ENCODE measurements around the gene RAB7B. TPM values are rescaled to one million over a fixed set of nuclear protein-coding genes. Genes with fewer than 3 reads are reported as not detected.

RAB7B gene
- total and polyA plus RNA-seq, 2 of the 13 experiments (the other 11 are each of a cell fraction or from before 2014, with no cell fraction given) = 0.05 to 0.46 TPM

DNA sequence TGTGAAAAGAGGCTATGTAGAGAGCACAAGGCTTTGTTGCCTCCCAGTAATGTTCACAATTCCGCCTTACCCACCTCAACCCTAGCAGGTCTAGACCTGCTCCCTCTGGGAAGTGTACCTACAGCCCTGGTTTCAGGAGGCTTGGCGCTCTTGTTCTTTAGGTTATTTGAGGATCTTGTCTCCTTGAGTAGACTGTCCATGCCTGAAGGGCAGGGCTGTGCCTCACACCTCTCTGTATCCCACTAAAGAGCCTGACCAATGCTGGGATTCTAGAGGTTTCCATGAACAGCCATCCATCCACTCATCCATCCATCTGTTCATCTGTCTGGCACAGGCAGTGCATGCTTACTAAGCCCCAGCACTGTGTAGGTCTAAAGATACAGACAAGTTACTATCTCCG lies 1.0 kb downstream of the RAB7B start (continued):
- TF ChIP-seq NFIC (IDR thresholded peaks at IDR 0.05; ENCODE audit: low read length) = no peak

DNA sequence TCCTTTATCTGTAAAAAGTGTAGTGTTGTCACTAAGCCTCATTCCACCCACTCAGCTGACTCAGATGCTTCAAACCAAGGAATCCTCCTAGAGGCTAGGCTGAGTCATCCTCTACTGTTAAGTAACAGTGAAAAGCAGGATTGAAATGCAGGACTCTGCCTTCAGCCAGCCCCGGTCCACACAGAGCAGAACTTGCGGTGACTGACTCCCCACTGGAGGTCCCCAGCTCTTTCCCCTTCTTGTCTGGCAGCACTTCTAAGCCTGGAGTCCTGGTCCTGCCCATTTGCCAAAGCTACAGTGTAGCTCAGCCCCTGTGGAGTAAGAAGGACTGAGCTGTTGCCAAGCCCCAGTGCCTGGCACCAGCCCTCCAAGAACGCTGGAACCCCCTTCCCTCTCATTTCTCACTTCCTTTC lies 1.7 kb downstream of the RAB7B start:
- TF ChIP-seq SRSF1 (optimal IDR thresholded peaks at IDR 0.05; ENCODE audit: low read depth, low read length) = no peak
- no peak for TF ChIP-seq CBFB (CRISPR knock-in tag; IDR thresholded peaks at IDR 0.05)
- no peak for TF ChIP-seq IKZF4 (CRISPR knock-in tag; IDR thresholded peaks at IDR 0.05; ENCODE audit: borderline replicate concordance, low read depth, not compliant biosample characterization)
- TF ChIP-seq MAX (IDR thresholded peaks at IDR 0.05) = no peak
- no peak for TF ChIP-seq ELF4 (CRISPR knock-in tag; IDR thresholded peaks at IDR 0.05; ENCODE audit: borderline replicate concordance)
- TF ChIP-seq FOSL2 (CRISPR knock-in tag; IDR thresholded peaks at IDR 0.05) = peak; percentile 75
- no peak for TF ChIP-seq RBM22 (optimal IDR thresholded peaks at IDR 0.05; ENCODE audit: low read length)
- no TSS peak for BruUV-seq (replicated peaks)
- in situ Hi-C loops (cut with HindIII; ENCODE audit: extremely low pct_ligation_motif_present, low pct_unique_long_range_greater_than_20kb) = no loop called here
- 0% methylated on average over 2 of the region's 3 CpGs for WGBS (ENCODE audit: low lambda C conversion rate)
- Histone ChIP-seq H3K9ac (ENCODE audit: insufficient read depth, low read depth, low read length) (no peak overlapping the region), H3K36me3 (replicated peaks in 1 of 2; ENCODE audit: control insufficient read depth in 1 of 2, insufficient read depth in 2 of 2, low read length in 2 of 2) (no peaks in the 10 kb centered on the region), H3K9me3 (ENCODE audit: low read length) (no peaks in the 10 kb centered on the region), H3K79me2 (ENCODE audit: insufficient read depth, low read length) (no peaks in the 10 kb centered on the region), H3K4me1 (ENCODE audit: insufficient read depth, low read length) (peaks cover 6% of the 10 kb centered on the region), H2AFZ (ENCODE audit: low read length) (no peak overlapping the region), H3K4me3 (replicated peaks in 1 of 3; ENCODE audit: insufficient read depth in 1 of 3, low read depth in 2 of 3, low read length in 3 of 3) (no peak overlapping the region), H3K27ac (ENCODE audit: extremely low read length, insufficient read depth, low read length) (no peak overlapping the region), H3K27me3 (ENCODE audit: control insufficient read depth in 1 of 2, insufficient read depth in 2 of 2, low read length in 2 of 2) (peaks cover 0 to 4% of the 10 kb centered on the region in 2 experiments; a peak in 3 of 5 replicates), H4K20me1 (ENCODE audit: insufficient read depth, low read length) (no peaks in the 10 kb centered on the region), H3K4me2 (ENCODE audit: low read depth, low read length) (no peak overlapping the region)
- FAIRE-seq (no peak), DNase-seq (ENCODE audit: low spot score) (no peak), ATAC-seq (peak; percentile 51)
- ChIA-PET POLR2A (no interaction called here), CTCF (ENCODE audit: low intra/inter-chr PET ratio, low total read pairs) (no interaction called here)
- intact Hi-C loops (cut with micrococcal nuclease; ENCODE audit: unreplicated experiment) = no loop called here
